GM18498 (cell line): Measurements from ENCODE around the gene PRMT3.
"Not testable (repeated sequence)": the region's sequence is repeated elsewhere in the genome, so short reads cannot be mapped to it uniquely, and the experiment has no call there.

Experiments
- ATAC-seq: cut with Tn5 transposase; IDR thresholded peaks from one replicate; pipeline ENCODE4 v1.9.1; 2021; ENCODE audit warnings: mild to moderate bottlenecking, moderate library complexity; ENCODE audit not compliant: unreplicated experiment

Gene PRMT3

GRCh38 chr11:20387261-20388095 lies at the start of gene PRMT3:
PRMT3 (plus strand) TSS chr11:20387716; CDS start chr11:20387747, 31 bp downstream.
- ATAC-seq, result peak; percentile 85

- no peak for ATAC-seq
These were observed 45.0 kb upstream of the PRMT3 start for GRCh38 chr11:20342347-20343141.

- no peak for ATAC-seq
These were observed 36.4 kb upstream of the PRMT3 start for GRCh38 chr11:20351136-20351535.

GRCh38 chr11:20351751-20352262 lies 35.7 kb upstream of the PRMT3 start:
- no peak for ATAC-seq

- peak; percentile 61 for ATAC-seq
These were observed 33.6 kb upstream of the PRMT3 start for GRCh38 chr11:20353829-20354434.

GRCh38 chr11:20355221-20356219 lies 32.0 kb upstream of the PRMT3 start:
- ATAC-seq, result peak; percentile 88

- no peak for ATAC-seq
These were observed 30.4 kb upstream of the PRMT3 start for GRCh38 chr11:20357150-20357549.

GRCh38 chr11:20360650-20361049 lies 26.9 kb upstream of the PRMT3 start:
- ATAC-seq, result no peak

GRCh38 chr11:20362481-20362880 lies 25.0 kb upstream of the PRMT3 start:
- ATAC-seq, result no peak

- no peak for ATAC-seq
These were observed 24.4 kb upstream of the PRMT3 start for GRCh38 chr11:20363149-20363499.

- peak; percentile 96 for ATAC-seq
These were observed 23.8 kb upstream of the PRMT3 start, which contains the start of gene HTATIP2 for GRCh38 chr11:20363500-20364340. HTATIP2 (plus strand) TSS chr11:20363714; CDS start chr11:20364238, 524 bp downstream.

- no peak for ATAC-seq
These were observed 23.1 kb upstream of the PRMT3 start for GRCh38 chr11:20364341-20364792.

GRCh38 chr11:20365465-20365864 lies 22.1 kb upstream of the PRMT3 start:
- ATAC-seq, result not testable (repeated sequence)

- ATAC-seq, result no peak
These were observed 20.1 kb upstream of the PRMT3 start for GRCh38 chr11:20367313-20367948.

- no peak for ATAC-seq
These were observed 19.1 kb upstream of the PRMT3 start for GRCh38 chr11:20368438-20368837.

GRCh38 chr11:20369826-20370225 lies 17.7 kb upstream of the PRMT3 start:
- no peak for ATAC-seq

GRCh38 chr11:20372081-20372626 lies 15.4 kb upstream of the PRMT3 start:
- ATAC-seq, result no peak

GRCh38 chr11:20373147-20373546 lies 14.4 kb upstream of the PRMT3 start:
- ATAC-seq, result no peak
